GM23338 (cell line): ENCODE measurements around the gene GPR156. TPM values are rescaled to one million over a fixed set of nuclear protein-coding genes. Genes with fewer than 3 reads are reported as not detected.

Experiments used
- ATAC-seq: fragments of 200-7000 bp; cut with Tn5 transposase; 3 replicates; pipeline ENCODE4 v1.9.1; 2020
- DNase-seq: peaks from one replicate; pipeline ENCODE4 v3.0.0-alpha.2; 2015; ENCODE audit warnings: low spot score
- H2AFZ ChIP-seq: fragments of 200-600 bp; sonication (generic); 2 replicates; pipeline ENCODE4 v1.8.0; 2016; ENCODE audit warnings: antibody characterized with exemption, mild to moderate bottlenecking, moderate library complexity
- H3F3A ChIP-seq: fragments of 200-600 bp; sonication (generic); replicated peaks from 2 replicates; pipeline ENCODE4 v1.8.0; 2017; ENCODE audit warnings: antibody characterized with exemption, mixed run types, low read depth
- H3K27ac ChIP-seq: fragments of 200-600 bp; sonication (generic); 2 replicates; pipeline ENCODE4 v1.6.1; 2016; ENCODE audit warnings: low read depth
- H3K27me3 ChIP-seq: fragments of 200-600 bp; sonication (generic); 2 replicates; pipeline ENCODE4 v1.8.0; 2016; ENCODE audit warnings: mild to moderate bottlenecking, mixed run types, moderate library complexity; ENCODE audit not compliant: insufficient read depth
- H3K36me3 ChIP-seq: fragments of 200-600 bp; sonication (generic); 2 replicates; pipeline ENCODE4 v1.8.0; 2016; ENCODE audit warnings: mild to moderate bottlenecking; ENCODE audit not compliant: insufficient read depth
- H3K4me1 ChIP-seq: fragments of 200-600 bp; sonication (generic); 2 replicates; pipeline ENCODE4 v1.8.0; 2016; ENCODE audit warnings: mild to moderate bottlenecking, moderate library complexity; ENCODE audit not compliant: insufficient read depth
- H3K4me2 ChIP-seq: fragments of 200-600 bp; sonication (generic); 2 replicates; pipeline ENCODE4 v1.7.1; 2017; ENCODE audit warnings: mixed run types
- H3K4me3 ChIP-seq: fragments of 200-600 bp; sonication (generic); 2 replicates; pipeline ENCODE4 v1.6.1; 2016; ENCODE audit warnings: mixed run types
- H3K79me2 ChIP-seq: fragments of 200-600 bp; sonication (generic); replicated peaks from 2 replicates; pipeline ENCODE4 v1.8.0; 2017; ENCODE audit warnings: mild to moderate bottlenecking; ENCODE audit not compliant: insufficient read depth
- H3K9me2 ChIP-seq: fragments of 200-600 bp; sonication (generic); 2 replicates; pipeline ENCODE4 v1.8.0; 2017; ENCODE audit not compliant: insufficient read depth
- H4K20me1 ChIP-seq: fragments of 200-600 bp; sonication (generic); replicated peaks from 2 replicates; pipeline ENCODE4 v1.8.0; 2017; ENCODE audit warnings: mild to moderate bottlenecking; ENCODE audit not compliant: insufficient read depth
- H3K27ac Mint-ChIP-seq: 2 replicates; pipeline ENCODE4 v1.8.0; 2020; ENCODE audit warnings: inconsistent platforms, mild to moderate bottlenecking, moderate library complexity, mixed read lengths
- H3K27me3 Mint-ChIP-seq: 3 replicates; pipeline ENCODE4 v1.8.0; 2022; ENCODE audit warnings: low read depth, mild to moderate bottlenecking, moderate library complexity, mixed read lengths, inconsistent platforms; ENCODE audit not compliant: insufficient read depth, poor library complexity
- H3K36me3 Mint-ChIP-seq: 3 replicates; pipeline ENCODE4 v1.8.0; 2021; ENCODE audit warnings: low read depth, mild to moderate bottlenecking, inconsistent platforms, moderate library complexity, mixed read lengths
- H3K4me1 Mint-ChIP-seq: 3 replicates; pipeline ENCODE4 v1.8.0; 2020; ENCODE audit warnings: mild to moderate bottlenecking, inconsistent platforms, mixed read lengths
- H3K4me3 Mint-ChIP-seq: 3 replicates; pipeline ENCODE4 v1.8.0; 2021; ENCODE audit warnings: moderate library complexity, mild to moderate bottlenecking, inconsistent platforms, mixed read lengths
- H3K9me3 Mint-ChIP-seq: 3 replicates; pipeline ENCODE4 v1.8.0; 2020; ENCODE audit warnings: moderate library complexity, mild to moderate bottlenecking, inconsistent platforms, mixed read lengths
- CTCF ChIP-seq, 2 experiments: fragments of 200-600 bp in 1 of 2; sonication (generic) in 1 of 2; conservative IDR thresholded peaks; 2 replicates each; pipeline versions ENCODE4 v1.5.1 to v1.6.1; 2016 to 2017; ENCODE audit warnings: antibody characterized with exemption in 2 of 2, low read depth in 2 of 2, mild to moderate bottlenecking in 2 of 2, moderate library complexity in 1 of 2
- POLR2AphosphoS5 ChIP-seq: IDR thresholded peaks from 2 replicates; pipeline ENCODE4 v1.6.1; 2016; ENCODE audit warnings: antibody characterized with exemption, low read depth
- STAT1 ChIP-seq: IDR thresholded peaks from one replicate; pipeline ENCODE4 v1.6.1; 2016; ENCODE audit warnings: antibody characterized with exemption; ENCODE audit not compliant: unreplicated experiment
- polyA plus RNA-seq: library from polyadenylated mRNA; unstranded; fragments of >200 nt; fragmentation: Nextera tagmentation; extraction: Ambion mirVana; gene quantifications from 2 replicates; pipeline ENCODE4 v1.2.1, GENCODE V29; 2016
- total RNA-seq: library from RNA; depleted of rRNA; stranded (reverse); fragments of >200 nt; shearing (Covaris generic); gene quantifications from 2 replicates; pipeline ENCODE4 v1.2.3, GENCODE V29; 2014
- TF ChIP-seq, protein P1 (sequence below): fragments of 250-450 bp; sonication (Bioruptor Pico); IDR thresholded peaks from 2 replicates; pipeline ENCODE4 v1.5.0; 2020; ENCODE audit warnings: mild to moderate bottlenecking, moderate library complexity

Gene GPR156
- total and polyA plus RNA-seq, 2 experiments from 2014 or later: 0.50 to 2.5 TPM

DNA sequence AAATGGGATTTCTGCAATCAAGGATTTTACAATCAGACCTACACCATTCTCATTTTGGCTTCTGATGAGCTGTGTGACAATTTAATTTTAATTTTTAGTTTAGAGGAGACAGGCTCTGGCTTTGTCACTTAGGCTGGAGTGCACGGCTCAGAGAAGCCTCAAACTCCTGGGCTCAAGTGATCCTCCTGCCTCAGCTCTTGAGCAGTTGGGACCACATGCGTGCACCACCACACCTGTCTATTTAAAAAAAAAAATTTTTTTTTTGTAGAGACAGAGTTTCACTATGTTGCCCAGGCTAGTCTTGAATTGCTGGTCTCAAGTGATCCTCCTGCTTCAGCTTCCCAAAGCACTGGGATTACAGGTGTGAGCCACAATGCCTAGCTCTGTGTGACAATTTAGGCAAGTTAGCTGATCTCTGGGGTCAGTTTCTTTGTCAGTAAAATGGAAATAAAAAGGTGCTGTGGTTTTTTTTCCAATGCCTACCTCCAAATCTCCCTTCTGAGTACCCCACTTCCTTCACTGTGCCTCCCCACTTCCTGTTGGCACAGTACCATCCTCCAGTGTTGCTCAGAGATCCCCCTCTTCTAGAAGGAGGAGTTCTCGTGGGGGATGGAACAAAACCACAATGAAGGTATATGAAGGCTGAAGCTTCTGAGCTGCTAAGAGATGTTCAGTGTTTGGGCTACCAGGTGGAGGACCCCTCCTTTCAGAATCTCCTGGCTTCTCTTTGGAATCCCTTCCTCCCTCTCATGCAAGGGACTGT is 136.7 kb downstream of the GPR156 start:
- Mint-ChIP-seq H3K27ac (no peak overlapping the region), H3K4me3 (no peak overlapping the region), H3K36me3 (no peaks in the 10 kb centered on the region), H3K9me3 (peaks cover 2% of the 10 kb centered on the region; the same call in 2 of the 3 replicates), H3K4me1 (peaks cover 22% of the 10 kb centered on the region), H3K27me3 (no peaks in the 10 kb centered on the region)
- DNase-seq (no peak), ATAC-seq (no peak)
- TF ChIP-seq, protein P1, sequence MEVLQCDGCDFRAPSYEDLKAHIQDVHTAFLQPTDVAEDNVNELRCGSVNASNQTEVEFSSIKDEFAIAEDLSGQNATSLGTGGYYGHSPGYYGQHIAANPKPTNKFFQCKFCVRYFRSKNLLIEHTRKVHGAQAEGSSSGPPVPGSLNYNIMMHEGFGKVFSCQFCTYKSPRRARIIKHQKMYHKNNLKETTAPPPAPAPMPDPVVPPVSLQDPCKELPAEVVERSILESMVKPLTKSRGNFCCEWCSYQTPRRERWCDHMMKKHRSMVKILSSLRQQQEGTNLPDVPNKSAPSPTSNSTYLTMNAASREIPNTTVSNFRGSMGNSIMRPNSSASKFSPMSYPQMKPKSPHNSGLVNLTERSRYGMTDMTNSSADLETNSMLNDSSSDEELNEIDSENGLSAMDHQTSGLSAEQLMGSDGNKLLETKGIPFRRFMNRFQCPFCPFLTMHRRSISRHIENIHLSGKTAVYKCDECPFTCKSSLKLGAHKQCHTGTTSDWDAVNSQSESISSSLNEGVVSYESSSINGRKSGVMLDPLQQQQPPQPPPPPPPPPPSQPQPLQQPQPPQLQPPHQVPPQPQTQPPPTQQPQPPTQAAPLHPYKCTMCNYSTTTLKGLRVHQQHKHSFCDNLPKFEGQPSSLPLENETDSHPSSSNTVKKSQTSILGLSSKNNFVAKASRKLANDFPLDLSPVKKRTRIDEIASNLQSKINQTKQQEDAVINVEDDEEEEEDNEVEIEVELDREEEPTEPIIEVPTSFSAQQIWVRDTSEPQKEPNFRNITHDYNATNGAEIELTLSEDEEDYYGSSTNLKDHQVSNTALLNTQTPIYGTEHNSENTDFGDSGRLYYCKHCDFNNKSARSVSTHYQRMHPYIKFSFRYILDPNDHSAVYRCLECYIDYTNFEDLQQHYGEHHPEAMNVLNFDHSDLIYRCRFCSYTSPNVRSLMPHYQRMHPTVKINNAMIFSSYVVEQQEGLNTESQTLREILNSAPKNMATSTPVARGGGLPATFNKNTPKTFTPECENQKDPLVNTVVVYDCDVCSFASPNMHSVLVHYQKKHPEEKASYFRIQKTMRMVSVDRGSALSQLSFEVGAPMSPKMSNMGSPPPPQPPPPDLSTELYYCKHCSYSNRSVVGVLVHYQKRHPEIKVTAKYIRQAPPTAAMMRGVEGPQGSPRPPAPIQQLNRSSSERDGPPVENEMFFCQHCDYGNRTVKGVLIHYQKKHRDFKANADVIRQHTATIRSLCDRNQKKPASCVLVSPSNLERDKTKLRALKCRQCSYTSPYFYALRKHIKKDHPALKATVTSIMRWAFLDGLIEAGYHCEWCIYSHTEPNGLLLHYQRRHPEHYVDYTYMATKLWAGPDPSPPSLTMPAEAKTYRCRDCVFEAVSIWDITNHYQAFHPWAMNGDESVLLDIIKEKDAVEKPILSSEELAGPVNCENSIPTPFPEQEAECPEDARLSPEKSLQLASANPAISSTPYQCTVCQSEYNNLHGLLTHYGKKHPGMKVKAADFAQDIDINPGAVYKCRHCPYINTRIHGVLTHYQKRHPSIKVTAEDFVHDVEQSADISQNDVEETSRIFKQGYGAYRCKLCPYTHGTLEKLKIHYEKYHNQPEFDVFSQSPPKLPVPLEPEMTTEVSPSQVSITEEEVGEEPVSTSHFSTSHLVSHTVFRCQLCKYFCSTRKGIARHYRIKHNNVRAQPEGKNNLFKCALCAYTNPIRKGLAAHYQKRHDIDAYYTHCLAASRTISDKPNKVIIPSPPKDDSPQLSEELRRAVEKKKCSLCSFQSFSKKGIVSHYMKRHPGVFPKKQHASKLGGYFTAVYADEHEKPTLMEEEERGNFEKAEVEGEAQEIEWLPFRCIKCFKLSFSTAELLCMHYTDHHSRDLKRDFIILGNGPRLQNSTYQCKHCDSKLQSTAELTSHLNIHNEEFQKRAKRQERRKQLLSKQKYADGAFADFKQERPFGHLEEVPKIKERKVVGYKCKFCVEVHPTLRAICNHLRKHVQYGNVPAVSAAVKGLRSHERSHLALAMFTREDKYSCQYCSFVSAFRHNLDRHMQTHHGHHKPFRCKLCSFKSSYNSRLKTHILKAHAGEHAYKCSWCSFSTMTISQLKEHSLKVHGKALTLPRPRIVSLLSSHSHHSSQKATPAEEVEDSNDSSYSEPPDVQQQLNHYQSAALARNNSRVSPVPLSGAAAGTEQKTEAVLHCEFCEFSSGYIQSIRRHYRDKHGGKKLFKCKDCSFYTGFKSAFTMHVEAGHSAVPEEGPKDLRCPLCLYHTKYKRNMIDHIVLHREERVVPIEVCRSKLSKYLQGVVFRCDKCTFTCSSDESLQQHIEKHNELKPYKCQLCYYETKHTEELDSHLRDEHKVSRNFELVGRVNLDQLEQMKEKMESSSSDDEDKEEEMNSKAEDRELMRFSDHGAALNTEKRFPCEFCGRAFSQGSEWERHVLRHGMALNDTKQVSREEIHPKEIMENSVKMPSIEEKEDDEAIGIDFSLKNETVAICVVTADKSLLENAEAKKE (CRISPR knock-in tag): no peak
- TF ChIP-seq POLR2AphosphoS5: no peak
- Histone ChIP-seq H2AFZ (0 out of 2 replicates have a peak overlapping the region, but pooled peaks have one; percentile 1), H3F3A (no peaks in the 10 kb centered on the region), H3K36me3 (no peaks in the 10 kb centered on the region), H3K9me2 (peaks cover 9% of the 10 kb centered on the region; the same call in 1 of the 2 replicates), H4K20me1 (no peaks in the 10 kb centered on the region), H3K27me3 (no peaks in the 10 kb centered on the region), H3K79me2 (no peaks in the 10 kb centered on the region), H3K4me2 (peak overlapping the region; percentile 33; the same call in 1 of the 2 replicates), H3K27ac (no peak overlapping the region), H3K4me1 (peaks cover 13% of the 10 kb centered on the region), H3K4me3 (no peak overlapping the region)

DNA sequence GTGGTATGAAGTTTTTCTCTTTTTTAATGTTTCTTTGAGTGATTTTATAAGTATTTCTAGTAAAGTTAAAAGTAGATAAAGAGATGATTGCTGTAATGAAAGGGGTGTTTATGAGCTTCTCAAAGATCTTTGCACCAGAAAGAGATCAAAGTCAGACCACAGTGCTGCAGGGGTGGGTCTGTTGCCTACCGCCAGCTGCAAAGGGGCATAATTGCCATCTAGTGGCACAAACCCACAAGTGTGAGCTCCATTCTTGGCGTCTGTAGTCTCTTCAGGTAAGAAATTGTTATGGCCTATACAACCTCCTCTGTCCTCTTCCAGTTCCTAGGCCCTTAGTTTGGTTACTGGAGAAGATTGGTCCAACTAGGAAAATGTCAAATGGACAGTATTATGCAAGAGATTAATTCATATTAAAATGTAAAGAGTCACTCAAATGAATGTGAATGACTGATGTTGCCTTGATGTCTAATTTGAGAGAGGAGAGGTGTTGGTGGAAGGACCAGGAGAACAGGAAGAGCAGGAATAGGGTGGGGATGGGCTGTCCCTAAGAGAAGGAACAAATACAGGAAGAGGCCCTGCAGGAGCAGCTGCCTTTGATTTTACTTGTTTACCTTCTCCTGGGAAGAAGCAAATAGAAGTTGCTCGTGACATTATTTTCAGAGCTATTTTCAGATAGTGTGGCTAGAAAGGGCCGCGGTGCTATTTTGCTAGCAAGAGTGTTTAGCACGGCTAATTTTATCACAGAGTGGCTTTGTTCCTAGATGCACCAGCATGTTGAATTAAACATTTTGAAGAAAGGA is 137.8 kb downstream of the GPR156 start:
- Histone ChIP-seq H3K27me3 (no peaks in the 10 kb centered on the region), H3K27ac (no peak overlapping the region), H3K4me1 (peaks cover 13% of the 10 kb centered on the region), H4K20me1 (no peaks in the 10 kb centered on the region), H2AFZ (peak overlapping the region; percentile 1), H3K79me2 (no peaks in the 10 kb centered on the region), H3F3A (no peaks in the 10 kb centered on the region), H3K4me3 (no peak overlapping the region), H3K36me3 (no peaks in the 10 kb centered on the region), H3K9me2 (peaks cover 9% of the 10 kb centered on the region; the same call in 1 of the 2 replicates), H3K4me2 (peak overlapping the region; percentile 33)
- no peak overlapping the region; the same call in 1 of the 2 replicates for H3K27ac Mint-ChIP-seq
- H3K9me3 Mint-ChIP-seq: no peaks in the 10 kb centered on the region; the same call in 2 of the 3 replicates
- DNase-seq (peak; percentile 65), ATAC-seq (peak; percentile 89)
- no peak for TF ChIP-seq STAT1
- peak; percentile 60 to 78 for TF ChIP-seq CTCF (conservative IDR thresholded peaks at IDR 0.05; ENCODE audit: low read depth in 2 of 2)
- H3K4me1 Mint-ChIP-seq: peaks cover 22% of the 10 kb centered on the region
- H3K4me3 Mint-ChIP-seq: no peak overlapping the region
- H3K27me3 Mint-ChIP-seq: no peaks in the 10 kb centered on the region
- H3K36me3 Mint-ChIP-seq: no peaks in the 10 kb centered on the region
